NCI-H187 (cell line): ENCODE measurements around the gene RPN1.

Experiments used
- DNase-seq, 2 experiments: peaks; one replicate each; lab custom pipeline; 2025; lab: John Stamatoyannopoulos, UW

RPN1 gene

GRCh38 chr3:128578346-128578745 lies 72.3 kb downstream of the RPN1 start:
- no peak for DNase-seq

GRCh38 chr3:128577711-128578110 lies 72.9 kb downstream of the RPN1 start:
- no peak for DNase-seq

DNA sequence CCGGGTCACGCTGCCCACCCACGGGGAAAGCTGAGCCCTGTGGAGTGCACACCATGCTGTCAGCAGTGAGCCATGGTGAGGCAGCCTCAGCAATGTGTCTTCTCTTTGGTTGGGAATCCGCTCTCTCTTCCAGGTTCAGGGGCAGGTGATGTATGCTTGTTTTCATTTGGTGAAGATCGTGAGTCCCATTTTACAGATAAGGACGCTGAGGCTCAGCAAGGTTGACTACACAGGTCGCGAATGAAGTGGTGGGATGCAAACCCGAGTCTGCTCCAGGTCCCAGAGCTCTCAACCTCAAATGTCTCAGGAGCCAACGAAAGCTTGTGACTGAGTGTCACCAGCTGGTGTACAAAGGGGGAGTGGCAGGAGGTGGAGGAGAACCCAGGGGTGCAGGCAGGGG lies 74.3 kb downstream of the RPN1 start:
- DNase-seq, result no peak

- no peak for DNase-seq
These were observed 74.8 kb downstream of the RPN1 start for GRCh38 chr3:128575777-128576176.

DNA sequence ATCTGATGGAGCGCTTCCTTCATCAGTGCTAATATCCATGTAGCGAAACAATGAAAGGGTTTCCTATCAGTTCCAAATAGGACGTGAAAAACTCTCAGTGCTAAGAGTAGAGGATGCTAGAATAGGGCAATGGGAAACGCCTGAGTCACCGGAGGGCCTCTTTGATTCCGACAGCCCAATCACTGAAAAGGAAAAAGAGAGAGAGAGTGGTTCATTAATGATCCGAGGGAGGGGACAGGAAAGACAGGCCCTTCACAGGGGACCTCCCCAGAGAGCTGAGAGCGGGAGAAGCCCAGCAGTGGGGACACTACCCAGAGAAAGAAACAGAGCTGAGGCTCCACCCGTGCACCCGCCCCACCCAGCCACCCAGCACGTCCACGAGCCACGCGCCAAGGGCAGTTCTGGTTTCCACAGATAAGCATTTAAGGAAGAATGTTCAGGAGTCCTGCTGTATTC lies 76.9 kb downstream of the RPN1 start:
- DNase-seq, result no peak

DNA sequence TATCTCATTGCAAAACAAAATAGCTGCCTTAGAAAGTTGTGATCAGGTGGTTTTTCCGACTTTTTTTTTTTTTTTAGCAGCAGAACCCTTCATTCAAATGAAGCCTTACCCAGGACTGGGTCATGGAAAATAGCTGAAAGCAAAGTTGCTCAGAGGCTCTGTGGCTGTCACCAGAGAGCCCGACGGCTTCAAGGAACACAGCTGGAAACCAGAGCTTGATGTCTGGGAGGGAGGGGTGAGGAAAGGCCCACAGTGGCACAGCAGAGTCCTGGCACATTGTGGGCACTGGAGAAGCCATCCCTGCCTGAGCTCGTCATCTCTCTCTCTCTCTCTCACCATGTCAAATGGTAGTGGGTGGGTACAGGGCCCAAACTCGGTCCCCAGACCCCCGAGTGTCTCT lies 77.5 kb downstream of the RPN1 start:
- DNase-seq, result no peak

- DNase-seq, result no peak
These were observed 77.9 kb downstream of the RPN1 start for GRCh38 chr3:128572644-128573105.

- no peak for DNase-seq
These were observed 78.6 kb downstream of the RPN1 start for GRCh38 chr3:128572013-128572412.
